ENCODE measurements around the gene NEURL2. TPM values are rescaled to one million over a fixed set of nuclear protein-coding genes. Genes with fewer than 3 reads are reported as not detected.

The NEURL2 gene
- total RNA-seq, 1 donor from 2014 or later, result 6.9 TPM

DNA sequence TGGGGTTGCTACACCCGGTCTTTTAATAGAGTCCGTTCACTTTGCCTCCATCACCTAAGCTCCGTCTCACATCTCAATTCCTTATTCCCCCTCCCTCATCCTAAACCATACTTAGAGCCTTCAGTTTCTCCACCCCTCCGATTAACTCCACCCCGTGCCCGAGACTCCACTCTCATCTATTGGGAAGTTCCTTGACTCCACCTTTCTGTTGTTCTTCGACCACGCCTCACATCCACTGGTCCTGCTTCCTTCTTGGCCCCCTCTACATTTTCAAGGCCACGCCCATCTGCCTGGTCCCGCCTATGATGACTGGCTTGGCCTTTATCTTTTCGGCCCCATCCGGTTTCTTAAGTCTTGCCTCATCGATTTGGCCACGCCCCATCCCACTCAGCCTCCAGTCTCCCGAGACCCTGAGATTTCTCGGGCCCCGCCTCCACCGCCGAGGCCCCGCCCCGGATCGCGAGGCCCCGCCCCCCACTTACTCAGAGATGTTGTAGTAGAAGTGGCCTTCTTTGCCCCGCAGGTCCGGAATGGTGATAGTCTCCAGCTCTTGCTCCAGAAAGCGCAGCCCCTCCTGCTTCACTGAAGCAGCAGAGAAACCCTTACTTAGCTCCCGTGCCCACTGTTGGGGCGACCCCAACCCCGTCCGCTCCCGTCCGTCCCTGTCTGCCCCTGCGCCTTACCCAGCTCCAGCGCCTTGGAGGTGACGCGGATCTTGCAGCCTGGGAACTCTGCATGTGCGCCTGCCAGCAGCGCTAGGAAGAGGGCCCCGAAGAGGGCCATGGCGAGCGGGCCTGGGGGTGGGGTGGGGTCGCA, 19.9 kb upstream of the NEURL2 start:
- peak; percentile 65 for DNase-seq (ENCODE audit: low read depth)
- TF ChIP-seq, protein P1, sequence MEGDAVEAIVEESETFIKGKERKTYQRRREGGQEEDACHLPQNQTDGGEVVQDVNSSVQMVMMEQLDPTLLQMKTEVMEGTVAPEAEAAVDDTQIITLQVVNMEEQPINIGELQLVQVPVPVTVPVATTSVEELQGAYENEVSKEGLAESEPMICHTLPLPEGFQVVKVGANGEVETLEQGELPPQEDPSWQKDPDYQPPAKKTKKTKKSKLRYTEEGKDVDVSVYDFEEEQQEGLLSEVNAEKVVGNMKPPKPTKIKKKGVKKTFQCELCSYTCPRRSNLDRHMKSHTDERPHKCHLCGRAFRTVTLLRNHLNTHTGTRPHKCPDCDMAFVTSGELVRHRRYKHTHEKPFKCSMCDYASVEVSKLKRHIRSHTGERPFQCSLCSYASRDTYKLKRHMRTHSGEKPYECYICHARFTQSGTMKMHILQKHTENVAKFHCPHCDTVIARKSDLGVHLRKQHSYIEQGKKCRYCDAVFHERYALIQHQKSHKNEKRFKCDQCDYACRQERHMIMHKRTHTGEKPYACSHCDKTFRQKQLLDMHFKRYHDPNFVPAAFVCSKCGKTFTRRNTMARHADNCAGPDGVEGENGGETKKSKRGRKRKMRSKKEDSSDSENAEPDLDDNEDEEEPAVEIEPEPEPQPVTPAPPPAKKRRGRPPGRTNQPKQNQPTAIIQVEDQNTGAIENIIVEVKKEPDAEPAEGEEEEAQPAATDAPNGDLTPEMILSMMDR (conservative IDR thresholded peaks at IDR 0.05; ENCODE audit: low read depth, low read length), result no peak
- peak overlapping the region; percentile 52 for H3K4me3 ChIP-seq (ENCODE audit: low read depth, low read length)

DNA sequence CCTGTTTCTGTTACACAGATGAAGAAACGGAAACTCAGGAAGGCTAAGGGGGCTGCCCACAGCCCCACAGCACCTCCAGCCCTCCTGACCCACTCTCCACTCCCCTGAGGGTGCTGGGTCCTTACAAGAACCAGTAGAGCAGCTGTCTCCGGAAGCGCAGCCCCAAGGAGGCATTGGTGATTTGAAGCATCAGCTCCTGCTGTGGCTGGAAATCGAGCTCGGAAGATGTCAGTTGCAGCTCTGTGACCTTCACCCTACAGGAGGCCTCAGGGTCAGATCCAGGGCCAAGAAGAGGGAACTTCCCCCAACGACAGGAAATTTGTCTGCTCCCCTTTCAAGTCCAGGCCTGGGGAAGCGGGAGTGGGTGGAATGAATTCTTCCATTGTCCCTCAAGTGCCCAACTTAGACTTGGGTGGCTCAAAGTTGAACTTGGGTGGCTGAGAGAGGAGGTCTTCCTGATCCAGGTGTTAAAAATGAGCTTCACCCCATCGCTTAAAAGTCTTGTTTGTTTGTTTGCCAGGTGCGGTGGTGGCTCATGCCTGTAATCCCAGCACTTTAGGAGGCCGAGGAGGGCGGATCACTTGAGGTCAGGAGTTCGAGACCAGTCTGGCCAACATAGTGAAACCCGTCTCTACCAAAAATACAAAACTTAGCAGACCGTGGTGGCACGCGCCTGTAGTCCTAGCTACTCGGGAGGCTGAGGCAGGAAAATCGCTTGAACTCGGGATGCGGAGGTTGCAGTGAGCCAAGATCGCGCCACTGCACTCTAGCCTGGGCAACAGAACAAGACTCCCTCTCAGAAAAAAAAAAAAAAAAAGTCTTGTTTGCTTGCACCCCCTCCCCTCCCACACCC, 19.0 kb upstream of the NEURL2 start:
- H3K4me3 ChIP-seq (ENCODE audit: low read depth, low read length), result no peak overlapping the region
- TF ChIP-seq, protein P1 (conservative IDR thresholded peaks at IDR 0.05; ENCODE audit: low read depth, low read length), result no peak

DNA sequence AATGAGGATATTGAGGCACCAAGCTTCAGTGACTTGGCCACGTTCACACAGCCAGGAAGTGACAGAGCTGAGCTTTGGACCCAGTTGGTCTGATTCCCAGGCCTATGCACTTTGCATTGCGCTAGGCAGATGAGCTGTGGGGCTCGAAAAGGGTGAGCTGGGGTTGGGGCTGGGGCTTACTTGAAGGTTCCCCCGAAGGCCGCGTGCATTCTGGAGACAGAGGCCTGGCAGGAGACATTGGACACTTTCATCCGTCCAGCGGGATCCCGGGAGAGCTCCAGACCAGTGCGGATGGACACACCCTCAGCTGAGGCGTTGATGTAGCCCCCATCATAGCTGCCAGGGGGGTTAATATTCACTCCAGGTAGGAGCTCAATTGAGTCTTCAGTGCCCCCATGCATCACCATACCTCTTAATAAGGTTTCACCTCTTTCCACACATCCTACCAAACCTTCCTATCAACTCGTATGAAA, 18.4 kb upstream of the NEURL2 start:
- TF ChIP-seq, protein P1 (conservative IDR thresholded peaks at IDR 0.05; ENCODE audit: low read depth, low read length), result no peak
- H3K4me3 ChIP-seq (ENCODE audit: low read depth, low read length), result no peak overlapping the region
- no peak for DNase-seq (ENCODE audit: low read depth)

More for the DNA sequence above, 19.0 kb upstream of the NEURL2 start:
- DNase-seq (ENCODE audit: low read depth), result no peak

DNA sequence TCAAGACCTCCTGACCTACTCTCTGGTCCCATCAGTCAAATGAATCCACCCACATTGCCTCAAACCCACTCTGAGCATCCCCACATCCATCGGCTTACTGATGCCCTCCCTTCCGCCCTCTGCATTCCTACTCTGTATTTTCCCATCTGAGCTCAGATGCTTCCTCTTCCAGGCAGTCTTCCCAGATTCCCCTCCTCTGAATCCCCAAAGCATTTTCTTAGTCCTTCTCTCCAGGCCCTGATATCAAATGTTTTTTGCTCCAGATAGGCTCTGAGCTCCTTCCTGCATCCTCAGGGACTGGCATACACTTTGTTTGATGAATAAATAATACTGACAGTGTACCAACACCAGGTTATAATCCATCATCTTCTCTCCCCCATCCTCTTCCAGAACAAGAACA, 17.1 kb upstream of the NEURL2 start:
- TF ChIP-seq, protein P1 (conservative IDR thresholded peaks at IDR 0.05; ENCODE audit: low read depth, low read length), result no peak
- no peak for DNase-seq (ENCODE audit: low read depth)
- no peak overlapping the region for H3K4me3 ChIP-seq (ENCODE audit: low read depth, low read length)

DNA sequence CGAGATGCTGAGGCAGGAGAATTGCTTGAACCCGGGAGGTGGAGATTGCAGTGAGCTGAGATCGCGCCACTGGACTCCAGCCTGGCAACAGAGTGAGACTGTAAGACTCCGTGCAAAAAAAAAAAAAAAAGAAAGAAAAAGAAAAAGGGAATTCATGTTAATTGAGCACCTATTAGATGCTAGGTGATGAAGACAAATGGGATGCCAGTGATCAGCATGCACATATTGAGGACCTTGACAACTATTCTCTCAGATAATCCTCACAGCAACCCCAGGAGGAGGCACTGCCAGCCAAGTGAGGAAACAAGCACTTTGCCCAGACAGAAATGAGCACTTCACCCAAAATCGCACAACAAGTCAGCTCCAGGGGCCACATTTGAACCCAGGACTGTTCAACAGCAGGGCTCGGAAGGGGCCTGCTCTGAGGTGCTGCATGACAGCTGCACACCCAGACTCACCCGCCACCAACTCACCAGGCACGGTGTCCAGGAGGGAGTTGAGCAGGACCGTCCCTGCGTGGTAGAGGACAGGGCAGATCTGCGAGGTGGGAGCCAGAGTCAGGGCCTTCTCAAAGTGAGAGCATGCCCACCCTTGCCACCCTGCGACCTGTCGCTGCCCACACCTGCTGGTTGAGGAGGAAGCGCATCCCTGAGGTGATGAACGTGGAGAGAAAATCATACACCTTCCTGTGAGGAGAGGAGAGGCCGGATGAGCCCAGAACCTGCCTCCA, 16.4 kb upstream of the NEURL2 start:
- DNase-seq (ENCODE audit: low read depth), result no peak
- TF ChIP-seq, protein P1 (conservative IDR thresholded peaks at IDR 0.05; ENCODE audit: low read depth, low read length), result no peak

DNA sequence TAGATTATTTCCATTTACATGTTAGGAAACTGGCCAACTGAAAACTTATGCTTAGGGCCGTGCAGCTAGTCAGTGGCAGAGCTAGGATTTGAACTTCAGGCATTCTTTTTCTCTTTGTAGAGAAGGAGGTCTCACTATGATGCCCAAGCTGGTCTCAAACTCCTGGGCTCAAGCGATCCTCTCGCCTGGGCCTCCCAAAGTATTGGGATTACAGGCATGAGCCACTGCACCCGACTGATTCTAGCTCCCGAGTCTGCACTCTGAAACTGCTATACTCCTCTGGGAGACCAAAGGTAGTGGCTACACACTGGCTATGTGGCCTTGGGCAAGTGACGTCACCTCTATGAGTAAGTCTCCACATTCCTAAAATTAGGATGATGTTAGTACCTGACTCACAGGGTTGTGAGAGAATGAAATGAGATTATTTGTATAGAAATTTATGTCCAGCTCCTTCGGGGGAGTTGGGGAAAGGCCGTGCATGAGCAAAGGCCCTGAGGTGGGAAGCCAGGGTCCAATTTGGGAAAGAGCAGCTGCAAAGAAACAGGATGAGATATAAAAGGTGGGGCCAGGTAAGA, 14.6 kb upstream of the NEURL2 start:
- TF ChIP-seq, protein P1 (conservative IDR thresholded peaks at IDR 0.05; ENCODE audit: low read depth, low read length), result no peak
- DNase-seq (ENCODE audit: low read depth), result no peak
- H3K4me3 ChIP-seq (ENCODE audit: low read depth, low read length), result no peak overlapping the region

More for the DNA sequence above, 16.4 kb upstream of the NEURL2 start:
- H3K4me3 ChIP-seq (ENCODE audit: low read depth, low read length), result no peak overlapping the region
